GM12864 (cell line): Measurements from ENCODE around the gene PRKACA.

ENCODE experiments used
- DNase-seq: peaks from one replicate; pipeline ENCODE4 v3.0.0-alpha.2; 2011; ENCODE audit warnings: low read depth
- H3K4me3 ChIP-seq: 2 replicates; pipeline ENCODE4 v1.5.1; 2011; ENCODE audit warnings: mild to moderate bottlenecking, low read depth, low read length, control low read depth
- TF ChIP-seq, protein P1 (sequence below): IDR thresholded peaks from 2 replicates; pipeline ENCODE4 v1.5.1; 2011; ENCODE audit warnings: low read depth, mild to moderate bottlenecking, moderate library complexity, low read length, control low read depth, inconsistent platforms; ENCODE audit errors: missing control alignments

PRKACA gene

DNA sequence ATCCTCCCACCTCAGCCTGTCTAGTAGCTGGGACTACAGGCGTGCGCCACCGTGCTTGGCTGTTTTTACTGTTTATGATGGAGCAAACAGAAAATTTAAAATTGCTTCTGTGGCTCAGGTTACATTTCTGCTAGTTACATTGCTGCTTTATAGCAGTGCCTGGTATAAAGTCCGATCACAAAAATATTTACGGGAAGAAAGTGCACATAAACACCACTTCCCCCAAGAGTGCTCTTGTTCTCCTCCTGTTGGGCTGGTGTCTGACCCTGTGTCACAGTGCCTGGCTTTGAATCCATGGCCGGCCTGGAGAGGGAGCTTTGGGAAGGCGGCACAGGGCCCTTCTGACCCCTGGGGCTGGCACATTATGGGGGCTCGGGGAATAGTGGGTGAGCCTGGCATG is 11.9 kb downstream of the PRKACA start:
- TF ChIP-seq, protein P1, sequence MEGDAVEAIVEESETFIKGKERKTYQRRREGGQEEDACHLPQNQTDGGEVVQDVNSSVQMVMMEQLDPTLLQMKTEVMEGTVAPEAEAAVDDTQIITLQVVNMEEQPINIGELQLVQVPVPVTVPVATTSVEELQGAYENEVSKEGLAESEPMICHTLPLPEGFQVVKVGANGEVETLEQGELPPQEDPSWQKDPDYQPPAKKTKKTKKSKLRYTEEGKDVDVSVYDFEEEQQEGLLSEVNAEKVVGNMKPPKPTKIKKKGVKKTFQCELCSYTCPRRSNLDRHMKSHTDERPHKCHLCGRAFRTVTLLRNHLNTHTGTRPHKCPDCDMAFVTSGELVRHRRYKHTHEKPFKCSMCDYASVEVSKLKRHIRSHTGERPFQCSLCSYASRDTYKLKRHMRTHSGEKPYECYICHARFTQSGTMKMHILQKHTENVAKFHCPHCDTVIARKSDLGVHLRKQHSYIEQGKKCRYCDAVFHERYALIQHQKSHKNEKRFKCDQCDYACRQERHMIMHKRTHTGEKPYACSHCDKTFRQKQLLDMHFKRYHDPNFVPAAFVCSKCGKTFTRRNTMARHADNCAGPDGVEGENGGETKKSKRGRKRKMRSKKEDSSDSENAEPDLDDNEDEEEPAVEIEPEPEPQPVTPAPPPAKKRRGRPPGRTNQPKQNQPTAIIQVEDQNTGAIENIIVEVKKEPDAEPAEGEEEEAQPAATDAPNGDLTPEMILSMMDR = no peak
- no peak for DNase-seq

DNA sequence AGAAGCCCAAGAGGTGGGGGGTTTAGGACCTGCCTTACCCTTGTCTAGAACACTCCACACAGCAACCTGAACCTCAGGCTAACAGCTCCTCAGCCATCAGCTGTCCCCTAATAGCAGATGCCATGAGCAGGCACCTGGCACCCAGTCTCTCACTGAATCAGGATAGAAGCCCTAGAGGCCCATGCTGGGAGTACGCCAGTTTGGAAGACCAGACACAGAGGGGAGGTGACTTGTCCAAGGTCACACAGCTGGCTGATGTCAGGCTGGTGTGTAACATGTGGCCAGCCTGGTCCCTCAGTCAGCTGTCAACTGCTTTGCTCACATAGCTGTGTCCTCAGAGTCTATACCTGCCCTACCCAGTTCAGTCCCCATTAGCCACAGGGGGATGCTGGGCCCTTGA is 14.3 kb downstream of the PRKACA start:
- no peak for DNase-seq
- TF ChIP-seq, protein P1 = no peak
- no peak overlapping the region for H3K4me3 ChIP-seq

More for the DNA sequence above, 11.9 kb downstream of the PRKACA start:
- no peak overlapping the region for H3K4me3 ChIP-seq

DNA sequence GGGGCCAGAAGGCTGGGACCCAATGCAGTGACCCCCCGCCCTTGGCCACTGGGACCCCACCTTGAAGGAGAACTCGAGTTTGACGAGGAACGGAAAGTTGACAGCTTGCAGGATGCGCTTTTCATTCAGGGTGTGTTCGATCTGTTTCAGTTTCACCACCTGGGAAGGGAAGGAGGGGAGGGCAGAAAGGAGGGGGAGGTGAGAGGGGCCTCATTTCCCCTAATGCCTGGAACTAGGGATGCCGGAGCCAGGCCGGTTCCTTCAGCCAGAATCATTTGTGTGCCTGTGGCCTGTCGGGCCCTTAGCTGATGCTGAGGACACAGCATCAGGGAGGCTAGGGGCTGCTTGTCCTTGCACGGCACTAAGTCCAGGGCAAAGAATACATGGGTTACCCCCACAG is 14.8 kb downstream of the PRKACA start:
- no peak for DNase-seq
- H3K4me3 ChIP-seq = no peak overlapping the region
- TF ChIP-seq, protein P1 = no peak

DNA sequence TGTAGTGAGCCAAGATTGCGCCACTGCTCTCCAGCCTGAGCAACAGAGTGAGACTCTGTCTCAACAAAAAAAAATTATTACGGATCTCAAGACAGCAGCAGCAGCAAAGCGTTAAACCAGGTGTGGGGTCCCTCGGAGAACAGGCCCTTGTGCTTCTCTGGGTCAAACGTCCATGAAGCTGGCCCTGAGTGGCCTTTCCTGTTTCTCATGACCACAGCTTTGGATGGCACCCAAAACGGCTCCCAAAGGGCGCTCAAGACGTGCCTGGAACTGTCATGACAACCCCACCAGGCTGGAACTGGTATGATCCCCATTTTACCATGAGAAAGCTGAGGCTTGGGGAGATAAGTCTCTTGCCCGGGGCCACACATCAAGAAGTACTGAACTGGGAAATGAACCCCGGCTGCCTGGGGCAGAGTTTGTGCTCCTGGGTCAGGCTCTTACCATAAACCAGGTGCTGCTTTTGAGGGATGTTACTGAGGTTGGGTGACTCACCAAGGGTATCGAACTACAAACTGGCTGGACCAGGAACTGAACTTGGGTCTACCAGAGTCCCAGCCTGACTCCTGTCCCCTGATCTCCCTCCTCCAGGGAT is 15.4 kb downstream of the PRKACA start:
- DNase-seq = no peak
- no peak overlapping the region for H3K4me3 ChIP-seq
- TF ChIP-seq, protein P1 = no peak

DNA sequence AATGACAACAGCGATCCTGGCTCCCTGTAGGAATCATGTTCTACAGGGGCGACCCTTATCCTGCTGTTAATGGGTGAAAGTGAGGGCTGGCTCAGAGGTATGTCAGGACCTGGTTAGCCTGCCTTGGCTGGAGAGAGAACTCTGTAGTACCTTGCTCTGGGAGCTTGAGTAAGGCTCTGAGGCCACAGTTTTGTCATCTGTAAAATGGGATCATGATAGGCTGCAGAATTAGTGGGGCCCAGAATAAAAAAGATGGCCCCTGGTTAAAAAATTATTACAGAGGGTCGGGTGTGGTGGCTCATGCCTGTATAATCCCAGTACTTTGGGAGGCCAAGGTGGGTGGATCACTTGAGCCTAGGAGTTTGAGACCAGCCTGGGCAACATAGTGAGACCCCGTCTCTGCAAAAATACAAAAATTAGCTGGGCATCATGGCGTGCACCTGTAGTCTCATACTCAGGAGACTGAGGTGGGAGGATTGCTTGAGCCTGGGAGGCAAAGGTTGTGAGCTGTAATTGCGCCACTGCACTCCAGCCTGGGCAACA is 16.5 kb downstream of the PRKACA start:
- H3K4me3 ChIP-seq = no peak overlapping the region
- DNase-seq = no peak
- TF ChIP-seq, protein P1 = no peak

DNA sequence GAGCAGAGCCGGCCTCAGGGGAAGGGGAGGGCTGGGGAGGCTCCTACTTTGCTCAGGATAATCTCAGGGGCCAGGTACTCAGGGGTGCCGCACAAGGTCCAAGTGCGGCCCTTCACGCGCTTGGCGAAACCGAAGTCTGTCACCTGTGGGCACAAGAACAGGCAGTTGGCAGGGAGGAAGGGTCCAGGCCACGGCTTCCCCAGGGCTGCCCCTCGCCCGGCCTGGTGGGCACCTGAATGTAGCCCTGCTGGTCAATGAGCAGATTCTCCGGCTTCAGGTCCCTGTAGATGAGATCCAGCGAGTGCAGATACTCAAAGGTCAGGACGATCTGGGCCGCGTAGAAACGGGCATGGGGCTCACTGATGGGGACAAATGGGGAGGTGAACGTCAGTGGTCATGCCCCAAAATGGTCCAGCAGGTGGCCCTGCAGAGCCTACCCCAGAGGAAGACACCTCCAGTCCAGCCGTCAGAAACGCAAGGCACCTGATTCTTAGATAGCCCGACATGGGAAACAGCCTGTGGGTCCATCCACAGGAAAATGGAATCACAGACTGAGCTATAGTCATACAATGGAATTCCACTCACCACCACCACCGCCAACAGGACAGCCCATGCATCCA is 19.9 kb downstream of the PRKACA start:
- DNase-seq = no peak

More for the DNA sequence above, 19.9 kb downstream of the PRKACA start:
- no peak overlapping the region for H3K4me3 ChIP-seq
- TF ChIP-seq, protein P1 = no peak
